NT2/D1 (cell line): ENCODE results near the gene MICALL2.

Experiments used
- SUZ12 ChIP-seq: IDR thresholded peaks from 2 replicates; pipeline ENCODE4 v1.6.1; 2011; ENCODE audit not compliant: insufficient read length, insufficient read depth; ENCODE audit errors: extremely low read depth
- YY1 ChIP-seq: IDR thresholded peaks from 2 replicates; pipeline ENCODE4 v1.6.1; 2011; ENCODE audit not compliant: insufficient read length, insufficient read depth
- ZNF274 ChIP-seq: IDR thresholded peaks from 2 replicates; pipeline ENCODE4 v1.6.1; 2011; ENCODE audit warnings: mild to moderate bottlenecking, low read depth, low read length

DNA sequence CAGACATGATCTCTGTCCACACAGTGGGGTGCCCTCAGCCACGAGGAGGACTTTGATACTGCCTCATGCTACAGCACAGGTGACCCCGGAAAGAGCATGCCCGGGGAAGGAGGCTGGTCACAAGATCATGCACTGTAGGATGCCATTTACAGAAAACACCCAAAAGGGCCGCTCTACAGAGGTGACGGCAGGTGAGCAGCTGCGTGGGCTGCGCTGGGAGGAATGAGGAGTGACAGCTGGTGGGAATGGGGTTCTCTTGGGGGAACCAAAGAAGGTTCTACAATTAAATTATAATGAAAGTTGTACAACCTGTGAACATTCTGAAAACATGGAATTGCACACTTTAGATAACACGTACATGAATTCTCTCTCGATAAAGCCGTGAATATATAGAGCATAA, 33.0 kb upstream of the MICALL2 start:
- TF ChIP-seq ZNF274 (no peak), YY1 (no peak), SUZ12 (no peak)
